Thyroid gland (tissue), 4 donors: ENCODE measurements around the gene AP2A2.

Experiments
- CTCF ChIP-seq, 6 experiments: fragments of 200-600 bp in 3 of 6; fragments of 450-650 bp in 3 of 6; sonication (generic) in 3 of 6; IDR thresholded peaks; one replicate each; pipeline ENCODE4 v1.5.1; 2016 to 2019; ENCODE audit warnings: antibody characterized with exemption in 6 of 6, mild to moderate bottlenecking in 2 of 6, inconsistent platforms in 1 of 6, moderate library complexity in 1 of 6
- POLR2A ChIP-seq, 2 donors: fragments of 450-650 bp; IDR thresholded peaks; one replicate each; pipeline ENCODE4 v1.6.1; 2017; ENCODE audit warnings: antibody characterized with exemption in 2 of 2, mild to moderate bottlenecking in 2 of 2, moderate library complexity in 1 of 2

GRCh38 chr11:923691-924405 is 1.8 kb upstream of the AP2A2 start:
- TF ChIP-seq POLR2A (IDR thresholded peaks at IDR 0.05) (no peak), CTCF (IDR thresholded peaks at IDR 0.05) (no peak)
